ENCODE measurements around the gene FUNDC2.
A peak's percentile ranks its signal among the peaks of the same experiment; 100 is the strongest.

FUNDC2 gene

GRCh38 chrX:155046811-155047528, 20.3 kb downstream of the FUNDC2 start:
- Histone ChIP-seq H3K79me1 (ENCODE audit: low read depth, low read length) (peaks cover 2% of the 10 kb centered on the region), H2BK15ac (ENCODE audit: low read length) (no peak overlapping the region), H2BK120ac (ENCODE audit: low read depth, low read length) (no peak overlapping the region), H3K27ac (replicated peaks; ENCODE audit: low read length) (no peak overlapping the region), H3K4me1 (ENCODE audit: control insufficient read depth in 2 of 2, insufficient read depth in 1 of 2, low read depth in 1 of 2, low read length in 2 of 2) (no peaks in the 10 kb centered on the region), H2AK5ac (ENCODE audit: low read depth, low read length) (no peak overlapping the region), H3K9ac (ENCODE audit: low read depth, low read length, poor library complexity) (no peak overlapping the region), H3K4me2 (ENCODE audit: insufficient read depth, low read length, poor library complexity, severe bottlenecking) (no peak overlapping the region), H3K23ac (ENCODE audit: low read depth, low read length, poor library complexity) (no peak overlapping the region), H3K4me3 (ENCODE audit: low read length in 2 of 2) (no peak overlapping the region), H3K18ac (ENCODE audit: low read length) (no peak overlapping the region), H4K8ac (ENCODE audit: low read depth, low read length) (no peak overlapping the region), H2BK12ac (ENCODE audit: low read length) (no peak overlapping the region), H3K36me3 (replicated peaks in 1 of 2; ENCODE audit: control insufficient read depth in 2 of 2, insufficient read depth in 2 of 2, low read length in 2 of 2) (peaks cover 0 to 18% of the 10 kb centered on the region in 2 donors), H3K4ac (ENCODE audit: low read length) (no peak overlapping the region), H3K14ac (ENCODE audit: low read length) (no peak overlapping the region), H2AFZ (ENCODE audit: low read length) (no peak overlapping the region), H4K91ac (ENCODE audit: low read depth, low read length, poor library complexity) (no peak overlapping the region), H2BK5ac (ENCODE audit: low read length) (no peak overlapping the region), H3K9me3 (replicated peaks in 1 of 2; ENCODE audit: control insufficient read depth in 2 of 2, insufficient read depth in 1 of 2, low read depth in 1 of 2, low read length in 2 of 2) (no peaks in the 10 kb centered on the region), H3K27me3 (ENCODE audit: control insufficient read depth in 3 of 3, insufficient read depth in 3 of 3, low read depth in 1 of 3, low read length in 3 of 3) (no peaks in the 10 kb centered on the region)
- DNase-seq (ENCODE audit: low spot score) = no peak
- no CpG with 5 or more reads among the region's 5 CpGs for WGBS, 2 donors (ENCODE audit: extremely low coverage in 2 of 2, insufficient read length in 2 of 2, insufficient replicate concordance in 1 of 2)

GRCh38 chrX:155048977-155049619, 22.5 kb downstream of the FUNDC2 start:
- no peaks in the 10 kb centered on the region for H3K9me3 ChIP-seq (replicated peaks in 1 of 2; ENCODE audit: control insufficient read depth in 2 of 2, insufficient read depth in 1 of 2, low read depth in 1 of 2, low read length in 2 of 2)
- H3K4ac ChIP-seq (ENCODE audit: low read length) = no peak overlapping the region
- no peak overlapping the region for H3K18ac ChIP-seq (ENCODE audit: low read length)
- no peak overlapping the region for H2BK12ac ChIP-seq (ENCODE audit: low read length)
- DNase-seq (ENCODE audit: low spot score) = peak; percentile 20
- H3K27ac ChIP-seq (replicated peaks; ENCODE audit: low read length) = no peak overlapping the region
- H4K91ac ChIP-seq (ENCODE audit: low read depth, low read length, poor library complexity) = no peak overlapping the region
- H3K79me1 ChIP-seq (ENCODE audit: low read depth, low read length) = peaks cover 2% of the 10 kb centered on the region
- H3K4me1 ChIP-seq (ENCODE audit: control insufficient read depth in 2 of 2, insufficient read depth in 1 of 2, low read depth in 1 of 2, low read length in 2 of 2) = no peaks in the 10 kb centered on the region
- no peaks in the 10 kb centered on the region for H3K27me3 ChIP-seq (ENCODE audit: control insufficient read depth in 3 of 3, insufficient read depth in 3 of 3, low read depth in 1 of 3, low read length in 3 of 3)
- no peak overlapping the region for H3K9ac ChIP-seq (ENCODE audit: low read depth, low read length, poor library complexity)
- H2BK120ac ChIP-seq (ENCODE audit: low read depth, low read length) = no peak overlapping the region
- no peak overlapping the region for H2AK5ac ChIP-seq (ENCODE audit: low read depth, low read length)
- no peak overlapping the region for H2AFZ ChIP-seq (ENCODE audit: low read length)
- no peak overlapping the region for H3K23ac ChIP-seq (ENCODE audit: low read depth, low read length, poor library complexity)
- peaks cover 0 to 35% of the 10 kb centered on the region in 2 donors for H3K36me3 ChIP-seq (replicated peaks in 1 of 2; ENCODE audit: control insufficient read depth in 2 of 2, insufficient read depth in 2 of 2, low read length in 2 of 2)
- H3K4me2 ChIP-seq (ENCODE audit: insufficient read depth, low read length, poor library complexity, severe bottlenecking) = no peak overlapping the region
- H2BK15ac ChIP-seq (ENCODE audit: low read length) = no peak overlapping the region
- no CpG with 5 or more reads among the region's 9 CpGs for WGBS, 2 donors (ENCODE audit: extremely low coverage in 2 of 2, insufficient read length in 2 of 2, insufficient replicate concordance in 1 of 2)
- H3K4me3 ChIP-seq (ENCODE audit: low read length in 2 of 2) = no peak overlapping the region
- H2BK5ac ChIP-seq (ENCODE audit: low read length) = no peak overlapping the region
- H4K8ac ChIP-seq (ENCODE audit: low read depth, low read length) = no peak overlapping the region
- H3K14ac ChIP-seq (ENCODE audit: low read length) = no peak overlapping the region

- no CpG with 5 or more reads among the region's 5 CpGs for WGBS, 2 donors (ENCODE audit: extremely low coverage in 2 of 2, insufficient read length in 2 of 2, insufficient replicate concordance in 1 of 2)
Observed at GRCh38 chrX:155052738-155053498, 26.3 kb downstream of the FUNDC2 start.

GRCh38 chrX:155053656-155054055, 27.0 kb downstream of the FUNDC2 start:
- no peak overlapping the region for H3K14ac ChIP-seq (ENCODE audit: low read length)
- H3K18ac ChIP-seq (ENCODE audit: low read length) = no peak overlapping the region
- no peak overlapping the region for H3K4me3 ChIP-seq (ENCODE audit: low read length in 2 of 2)
- H3K23ac ChIP-seq (ENCODE audit: low read depth, low read length, poor library complexity) = no peak overlapping the region
- no CpG with 5 or more reads among the region's 3 CpGs for WGBS, 2 donors (ENCODE audit: extremely low coverage in 2 of 2, insufficient read length in 2 of 2, insufficient replicate concordance in 1 of 2)
- no peaks in the 10 kb centered on the region for H3K9me3 ChIP-seq (replicated peaks in 1 of 2; ENCODE audit: control insufficient read depth in 2 of 2, insufficient read depth in 1 of 2, low read depth in 1 of 2, low read length in 2 of 2)
- no peaks in the 10 kb centered on the region for H3K27me3 ChIP-seq (ENCODE audit: control insufficient read depth in 3 of 3, insufficient read depth in 3 of 3, low read depth in 1 of 3, low read length in 3 of 3)
- H3K4me2 ChIP-seq (ENCODE audit: insufficient read depth, low read length, poor library complexity, severe bottlenecking) = no peak overlapping the region
- H2AK5ac ChIP-seq (ENCODE audit: low read depth, low read length) = no peak overlapping the region
- H4K91ac ChIP-seq (ENCODE audit: low read depth, low read length, poor library complexity) = no peak overlapping the region
- H2BK5ac ChIP-seq (ENCODE audit: low read length) = no peak overlapping the region
- no peak overlapping the region for H2BK12ac ChIP-seq (ENCODE audit: low read length)
- H4K8ac ChIP-seq (ENCODE audit: low read depth, low read length) = no peak overlapping the region
- H3K79me1 ChIP-seq (ENCODE audit: low read depth, low read length) = peaks cover 2% of the 10 kb centered on the region
- H2BK15ac ChIP-seq (ENCODE audit: low read length) = no peak overlapping the region
- peaks cover 0 to 41% of the 10 kb centered on the region in 2 donors for H3K36me3 ChIP-seq (replicated peaks in 1 of 2; ENCODE audit: control insufficient read depth in 2 of 2, insufficient read depth in 2 of 2, low read length in 2 of 2)
- no peak overlapping the region for H2BK120ac ChIP-seq (ENCODE audit: low read depth, low read length)
- no peak for DNase-seq (ENCODE audit: low spot score)
- H2AFZ ChIP-seq (ENCODE audit: low read length) = no peak overlapping the region
- no peak overlapping the region for H3K4ac ChIP-seq (ENCODE audit: low read length)
- H3K4me1 ChIP-seq (ENCODE audit: control insufficient read depth in 2 of 2, insufficient read depth in 1 of 2, low read depth in 1 of 2, low read length in 2 of 2) = peaks cover 0 to 5% of the 10 kb centered on the region in 2 donors
- H3K9ac ChIP-seq (ENCODE audit: low read depth, low read length, poor library complexity) = no peak overlapping the region
- H3K27ac ChIP-seq (replicated peaks; ENCODE audit: low read length) = no peak overlapping the region

More at GRCh38 chrX:155052738-155053498, 26.3 kb downstream of the FUNDC2 start:
- H3K4me3 ChIP-seq (ENCODE audit: low read length in 2 of 2) = no peak overlapping the region
- H3K4me2 ChIP-seq (ENCODE audit: insufficient read depth, low read length, poor library complexity, severe bottlenecking) = no peak overlapping the region
- no peaks in the 10 kb centered on the region for H3K27me3 ChIP-seq (ENCODE audit: control insufficient read depth in 3 of 3, insufficient read depth in 3 of 3, low read depth in 1 of 3, low read length in 3 of 3)
- H3K79me1 ChIP-seq (ENCODE audit: low read depth, low read length) = peaks cover 2% of the 10 kb centered on the region
- no peak overlapping the region for H2AK5ac ChIP-seq (ENCODE audit: low read depth, low read length)
- H2BK5ac ChIP-seq (ENCODE audit: low read length) = no peak overlapping the region
- no peak overlapping the region for H3K18ac ChIP-seq (ENCODE audit: low read length)
- no peak overlapping the region for H3K14ac ChIP-seq (ENCODE audit: low read length)
- no peak overlapping the region for H4K91ac ChIP-seq (ENCODE audit: low read depth, low read length, poor library complexity)
- no peaks in the 10 kb centered on the region for H3K9me3 ChIP-seq (replicated peaks in 1 of 2; ENCODE audit: control insufficient read depth in 2 of 2, insufficient read depth in 1 of 2, low read depth in 1 of 2, low read length in 2 of 2)
- DNase-seq (ENCODE audit: low spot score) = no peak
- no peak overlapping the region for H2BK15ac ChIP-seq (ENCODE audit: low read length)
- H2AFZ ChIP-seq (ENCODE audit: low read length) = no peak overlapping the region
- no peak overlapping the region for H2BK12ac ChIP-seq (ENCODE audit: low read length)
- no peak overlapping the region for H3K23ac ChIP-seq (ENCODE audit: low read depth, low read length, poor library complexity)
- H4K8ac ChIP-seq (ENCODE audit: low read depth, low read length) = no peak overlapping the region
- H3K9ac ChIP-seq (ENCODE audit: low read depth, low read length, poor library complexity) = no peak overlapping the region
- H3K27ac ChIP-seq (replicated peaks; ENCODE audit: low read length) = no peak overlapping the region
- H3K4me1 ChIP-seq (ENCODE audit: control insufficient read depth in 2 of 2, insufficient read depth in 1 of 2, low read depth in 1 of 2, low read length in 2 of 2) = peaks cover 0 to 5% of the 10 kb centered on the region in 2 donors
- peaks cover 0 to 41% of the 10 kb centered on the region in 2 donors for H3K36me3 ChIP-seq (replicated peaks in 1 of 2; ENCODE audit: control insufficient read depth in 2 of 2, insufficient read depth in 2 of 2, low read length in 2 of 2)
- H2BK120ac ChIP-seq (ENCODE audit: low read depth, low read length) = no peak overlapping the region
- no peak overlapping the region for H3K4ac ChIP-seq (ENCODE audit: low read length)
